Measurements from ENCODE around the gene ZC3H18.

- TF ChIP-seq L3MBTL2 (conservative IDR thresholded peaks at IDR 0.05) (no peak), FOXM1 (IDR thresholded peaks at IDR 0.05; ENCODE audit: borderline replicate concordance) (no peak), ELF4 (IDR thresholded peaks at IDR 0.05) (no peak), FOXA1 (IDR thresholded peaks at IDR 0.05) (no peak), BHLHE40 (IDR thresholded peaks at IDR 0.05; ENCODE audit: borderline replicate concordance) (no peak), SUZ12 (IDR thresholded peaks at IDR 0.05) (no peak), SP1 (IDR thresholded peaks at IDR 0.05) (no peak), NFRKB (IDR thresholded peaks at IDR 0.05) (no peak), ARNT (IDR thresholded peaks at IDR 0.05) (no peak)
Observed at GRCh38 chr16:88549671-88550245, 20.4 kb upstream of the ZC3H18 start.

Data from HEK293T (cell line).